Neural crest cell (in vitro differentiated cells): ENCODE measurements around the gene PRSS50. TPM values are rescaled to one million over a fixed set of nuclear protein-coding genes. Genes with fewer than 3 reads are reported as not detected.

Experiments
- DNase-seq: peaks from one replicate; pipeline ENCODE4 v3.0.0; 2021; ENCODE audit warnings: low read depth, mixed read lengths, low spot score
- H3K27ac Mint-ChIP-seq: one replicate; pipeline ENCODE4 v1.8.0; 2021; ENCODE audit warnings: mild to moderate bottlenecking, mixed read lengths; ENCODE audit not compliant: unreplicated experiment
- H3K27me3 Mint-ChIP-seq: 2 replicates; pipeline ENCODE4 v1.8.0; 2021; ENCODE audit warnings: low read depth, mild to moderate bottlenecking, mixed read lengths
- H3K36me3 Mint-ChIP-seq: 2 replicates; pipeline ENCODE4 v1.8.0; 2021; ENCODE audit warnings: low read depth, mild to moderate bottlenecking, mixed read lengths
- H3K4me1 Mint-ChIP-seq: 2 replicates; pipeline ENCODE4 v1.8.0; 2021; ENCODE audit warnings: mixed read lengths
- H3K4me3 Mint-ChIP-seq: one replicate; pipeline ENCODE4 v1.8.0; 2021; ENCODE audit warnings: mild to moderate bottlenecking, mixed read lengths
- H3K9me3 Mint-ChIP-seq: 2 replicates; pipeline ENCODE4 v1.8.0; 2021; ENCODE audit warnings: mixed read lengths
- CTCF ChIP-seq: fragments of 200-600 bp; sonication (generic); conservative IDR thresholded peaks from 2 replicates; pipeline ENCODE4 v1.5.0; 2021; ENCODE audit warnings: antibody characterized with exemption, mild to moderate bottlenecking
- total RNA-seq: library from RNA; stranded (reverse); gene quantifications from 2 replicates; pipeline ENCODE4 v1.2.1, GENCODE V29; 2021

Gene PRSS50
- total RNA-seq, 1 donor from 2014 or later: 0.35 TPM

- no peak for TF ChIP-seq CTCF
- H3K9me3 Mint-ChIP-seq: no peaks in the 10 kb centered on the region
- peaks cover 22% of the 10 kb centered on the region for H3K27me3 Mint-ChIP-seq
- peak overlapping the region; percentile 78 for H3K4me3 Mint-ChIP-seq
- no peaks in the 10 kb centered on the region for H3K36me3 Mint-ChIP-seq
- no peak overlapping the region for H3K27ac Mint-ChIP-seq
- DNase-seq: no peak
- peaks cover 5% of the 10 kb centered on the region for H3K4me1 Mint-ChIP-seq
Measured at GRCh38 chr3:46692566-46692990, 25.1 kb downstream of the PRSS50 start.

GRCh38 chr3:46690798-46691197 is 26.9 kb downstream of the PRSS50 start:
- H3K4me1 Mint-ChIP-seq: peaks cover 5% of the 10 kb centered on the region
- no peak for TF ChIP-seq CTCF
- no peak overlapping the region for H3K27ac Mint-ChIP-seq
- peaks cover 22% of the 10 kb centered on the region for H3K27me3 Mint-ChIP-seq
- H3K36me3 Mint-ChIP-seq: no peaks in the 10 kb centered on the region
- DNase-seq: no peak
- H3K4me3 Mint-ChIP-seq: no peak overlapping the region
- H3K9me3 Mint-ChIP-seq: no peaks in the 10 kb centered on the region

- DNase-seq: no peak
- H3K27ac Mint-ChIP-seq: peak overlapping the region; percentile 86
- H3K9me3 Mint-ChIP-seq: no peaks in the 10 kb centered on the region
- no peaks in the 10 kb centered on the region for H3K36me3 Mint-ChIP-seq
- no peak for TF ChIP-seq CTCF
- no peak overlapping the region for H3K4me3 Mint-ChIP-seq
- H3K27me3 Mint-ChIP-seq: peaks cover 4% of the 10 kb centered on the region
- no peaks in the 10 kb centered on the region for H3K4me1 Mint-ChIP-seq
Measured at GRCh38 chr3:46685446-46685845, 32.2 kb downstream of the PRSS50 start.

GRCh38 chr3:46684891-46685290 is 32.8 kb downstream of the PRSS50 start:
- Mint-ChIP-seq H3K9me3 (no peaks in the 10 kb centered on the region), H3K4me3 (no peak overlapping the region), H3K4me1 (no peaks in the 10 kb centered on the region), H3K27me3 (peaks cover 3% of the 10 kb centered on the region), H3K27ac (no peak overlapping the region), H3K36me3 (no peaks in the 10 kb centered on the region)
- no peak for DNase-seq
- no peak for TF ChIP-seq CTCF

- TF ChIP-seq CTCF: no peak
- no peaks in the 10 kb centered on the region for H3K27me3 Mint-ChIP-seq
- H3K27ac Mint-ChIP-seq: no peak overlapping the region
- no peaks in the 10 kb centered on the region for H3K36me3 Mint-ChIP-seq
- H3K4me3 Mint-ChIP-seq: no peak overlapping the region
- H3K9me3 Mint-ChIP-seq: no peaks in the 10 kb centered on the region
- H3K4me1 Mint-ChIP-seq: no peaks in the 10 kb centered on the region
- no peak for DNase-seq
Measured at GRCh38 chr3:46682974-46683373, 34.7 kb downstream of the PRSS50 start.
